HTR-8/SVneo (cell line): Measurements from ENCODE around the gene DENND5A.
"Not testable (repeated sequence)": the region's sequence is repeated elsewhere in the genome, so short reads cannot be mapped to it uniquely, and the experiment has no call there.

Experiments used
- DNase-seq: peaks from one replicate; pipeline ENCODE4 v3.0.0; 2011; ENCODE audit warnings: low spot score, mixed read lengths; ENCODE audit not compliant: insufficient read length
- FAIRE-seq: peaks from 2 replicates; lab custom pipeline; 2011; peaks lifted over from hg19 to GRCh38; lab: Jason Lieb, UNC

The DENND5A gene

DNA sequence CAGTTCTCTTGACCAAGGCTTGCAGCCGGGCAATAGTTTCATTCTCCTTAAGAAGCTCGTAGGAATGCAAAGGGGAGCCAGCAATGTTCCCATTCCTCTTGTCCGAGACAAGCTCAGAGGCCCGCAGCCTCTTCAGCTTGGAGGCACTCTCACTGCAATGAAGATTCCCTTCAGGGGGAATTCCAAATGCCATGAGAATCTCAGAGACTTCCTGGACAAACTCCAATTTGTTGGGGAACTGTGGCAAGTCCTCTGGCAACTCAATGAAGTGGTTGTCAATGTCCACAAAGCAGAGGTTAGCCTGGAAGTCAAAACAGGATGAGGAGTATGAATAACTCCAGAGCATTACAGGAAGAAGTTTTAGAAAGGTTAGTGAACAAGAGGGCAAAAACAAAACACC, 84.4 kb downstream of the DENND5A start:
- FAIRE-seq (no peak), DNase-seq (no peak)

DNA sequence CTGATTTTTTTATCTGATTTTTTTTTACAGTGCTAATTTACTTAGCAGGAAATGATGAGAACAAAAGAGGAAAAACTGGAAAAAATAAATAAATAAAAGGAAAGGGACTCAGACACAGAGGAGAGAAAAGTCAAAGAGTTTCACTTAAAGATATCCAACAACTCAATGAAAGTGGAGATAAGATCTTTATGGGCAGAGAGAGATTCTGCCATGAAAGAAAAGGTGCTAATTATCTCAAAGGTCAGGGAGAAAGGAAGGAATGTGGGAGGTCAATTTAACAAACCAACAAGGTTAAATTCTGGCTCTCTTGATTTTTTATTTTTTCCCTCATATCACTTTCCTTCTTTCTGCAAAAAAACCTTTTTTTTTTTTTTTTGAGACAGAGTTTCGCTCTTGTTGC, 86.0 kb downstream of the DENND5A start:
- DNase-seq, result no peak
- no peak for FAIRE-seq

DNA sequence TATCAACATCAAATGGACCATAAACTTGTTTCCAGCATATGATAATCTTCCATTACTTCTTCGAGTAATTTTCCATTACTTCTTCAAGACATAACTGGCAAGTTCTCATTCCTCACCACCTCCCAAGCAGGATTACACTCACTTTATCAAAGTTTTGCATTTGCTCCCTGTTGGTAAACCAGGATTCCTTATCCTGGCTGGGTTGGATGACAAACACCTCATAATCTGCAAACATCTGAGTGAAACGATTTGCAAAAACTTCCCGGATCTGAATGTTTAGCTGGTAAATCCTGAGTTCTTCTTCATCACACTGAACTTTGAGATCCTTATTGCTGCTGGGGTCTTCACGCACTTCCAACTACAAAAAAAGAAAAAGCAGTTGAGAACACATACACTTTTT, 86.4 kb downstream of the DENND5A start:
- DNase-seq, result no peak
- no peak for FAIRE-seq

DNA sequence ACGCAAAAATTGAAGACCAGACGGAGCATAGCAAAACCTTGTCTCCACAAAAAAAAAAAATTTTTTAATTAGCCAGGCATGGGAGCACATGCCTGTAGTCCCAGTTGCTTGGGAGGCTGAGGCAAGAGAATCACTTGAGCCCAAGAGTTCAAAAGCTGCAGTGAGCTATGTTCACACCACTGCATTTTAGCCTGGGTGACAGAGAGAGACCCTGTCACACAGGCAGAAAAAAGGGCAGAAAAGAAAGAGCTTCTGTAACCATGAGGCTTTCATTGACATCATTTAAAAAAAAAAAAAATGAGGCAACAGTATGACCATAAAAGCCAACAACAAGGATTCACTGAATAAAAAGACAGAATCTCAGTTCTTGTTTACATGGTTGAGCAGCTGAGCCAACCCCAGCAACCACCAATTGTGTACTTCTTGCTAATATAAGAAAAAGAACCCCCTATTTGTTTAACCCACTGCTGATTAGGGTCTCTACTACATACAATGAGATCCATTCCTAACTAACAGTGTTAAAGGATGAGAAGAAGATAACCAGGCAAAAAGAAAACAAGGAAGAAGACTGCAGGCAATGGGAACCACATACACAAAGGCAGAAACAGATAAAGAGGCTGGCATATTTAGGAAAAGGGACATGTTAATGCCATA, 87.6 kb downstream of the DENND5A start:
- FAIRE-seq (no peak), DNase-seq (no peak)

DNA sequence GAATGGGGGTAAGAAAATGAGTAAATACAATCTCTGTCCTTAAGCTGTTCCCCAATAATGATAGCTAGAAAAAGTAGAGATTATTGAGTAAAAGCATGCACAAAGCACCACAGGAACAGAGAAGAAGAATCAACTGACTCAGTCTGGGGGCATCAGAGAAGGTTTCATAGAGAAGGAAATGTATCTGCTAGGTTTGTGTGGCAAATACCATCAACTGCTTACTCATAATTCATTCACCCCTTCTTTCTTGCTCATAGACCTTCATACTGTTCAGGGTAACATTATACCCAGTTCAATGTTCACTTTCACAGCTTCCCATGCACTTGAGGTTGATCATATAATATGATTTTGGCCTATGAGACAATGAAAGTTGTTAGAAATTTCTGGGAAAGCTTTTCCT, 88.6 kb downstream of the DENND5A start:
- DNase-seq (no peak), FAIRE-seq (no peak)

DNA sequence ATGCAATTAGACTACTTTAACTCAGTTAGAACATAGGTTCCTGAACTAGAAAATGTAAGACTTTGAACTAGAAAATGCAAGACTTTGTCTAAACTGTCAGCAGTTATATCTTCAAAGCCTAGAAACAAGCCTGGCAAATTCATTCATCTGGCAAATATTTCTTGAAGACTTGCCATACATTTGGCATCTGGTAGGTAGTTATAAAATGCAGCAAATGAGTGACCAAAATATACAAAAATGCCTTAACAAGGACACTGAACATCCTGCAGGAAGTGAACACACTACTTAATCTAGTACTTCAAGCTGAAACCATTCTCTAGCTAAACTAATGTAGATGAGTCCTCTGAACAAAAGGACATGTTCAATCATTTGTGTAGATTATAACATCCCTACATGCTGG, 89.0 kb downstream of the DENND5A start:
- DNase-seq (no peak), FAIRE-seq (no peak)

DNA sequence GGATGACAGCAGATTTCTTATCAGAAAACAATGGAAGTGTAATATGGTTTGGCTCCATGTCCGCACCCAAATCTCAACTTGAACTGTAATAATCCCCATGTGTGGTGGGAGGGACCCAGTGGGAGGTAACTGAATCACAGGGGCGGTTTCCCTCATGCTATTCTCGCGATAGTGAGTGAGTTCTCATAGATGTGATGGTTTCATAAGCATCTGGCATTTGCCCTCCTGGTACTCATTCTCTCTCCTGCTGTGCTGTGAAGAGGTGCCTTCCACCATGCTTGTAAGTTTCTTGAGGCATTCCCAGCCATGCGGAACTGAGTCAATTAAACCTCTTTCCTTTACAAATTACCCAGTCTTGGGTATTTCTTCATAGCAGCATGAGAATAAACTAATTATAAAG, 92.8 kb downstream of the DENND5A start:
- DNase-seq, result no peak
- no peak for FAIRE-seq

DNA sequence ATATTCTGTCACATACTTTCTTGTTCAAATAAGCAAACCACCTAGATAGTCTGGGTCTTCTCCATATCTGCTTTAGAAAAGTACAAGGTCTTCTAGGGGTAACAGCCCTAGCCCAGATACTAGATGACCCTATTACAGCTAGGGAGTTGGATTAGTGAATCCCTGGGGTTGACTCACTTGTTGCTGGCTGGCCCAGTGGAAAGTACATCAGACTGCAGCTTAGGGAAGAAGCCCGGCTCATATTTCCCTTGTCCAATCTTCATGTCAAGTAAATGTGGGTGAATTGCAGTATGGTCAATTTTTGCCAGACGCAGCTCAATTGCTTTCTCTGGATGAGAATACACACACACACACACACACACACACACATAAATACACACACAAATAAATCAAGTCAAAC, 94.7 kb downstream of the DENND5A start:
- no peak for DNase-seq
- FAIRE-seq, result no peak

DNA sequence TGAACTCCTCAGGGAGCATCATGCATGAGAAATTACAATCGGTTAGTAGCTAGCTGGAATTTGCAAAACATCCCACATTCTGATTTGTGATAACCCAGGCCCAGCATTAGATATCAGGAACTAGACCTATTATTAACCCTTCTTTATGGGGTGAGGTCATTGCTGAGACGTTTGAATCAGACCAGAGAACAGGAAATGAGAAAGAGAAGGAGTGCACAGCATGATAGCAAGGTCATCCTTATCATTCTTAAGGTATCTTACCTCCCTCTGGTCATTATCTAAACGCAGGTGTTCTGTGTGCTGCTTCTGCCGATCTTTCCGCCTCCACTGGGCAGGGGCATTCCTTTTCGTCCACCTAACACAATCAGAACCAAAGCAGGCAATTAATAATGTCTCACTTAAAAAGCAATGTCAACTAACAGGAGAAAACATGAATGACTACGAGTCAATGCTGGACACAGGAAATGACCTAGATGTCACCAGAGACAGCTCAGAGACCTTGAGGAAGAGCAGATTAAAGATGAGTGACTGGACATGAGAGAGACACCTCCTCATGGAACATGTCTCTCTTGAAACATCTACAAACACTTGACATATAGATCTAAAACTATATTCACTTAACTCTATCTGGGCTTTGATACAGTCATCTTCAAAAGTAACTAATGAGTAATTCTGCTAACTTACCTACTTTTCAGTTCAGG, 95.4 kb downstream of the DENND5A start:
- FAIRE-seq (no peak), DNase-seq (no peak)

DNA sequence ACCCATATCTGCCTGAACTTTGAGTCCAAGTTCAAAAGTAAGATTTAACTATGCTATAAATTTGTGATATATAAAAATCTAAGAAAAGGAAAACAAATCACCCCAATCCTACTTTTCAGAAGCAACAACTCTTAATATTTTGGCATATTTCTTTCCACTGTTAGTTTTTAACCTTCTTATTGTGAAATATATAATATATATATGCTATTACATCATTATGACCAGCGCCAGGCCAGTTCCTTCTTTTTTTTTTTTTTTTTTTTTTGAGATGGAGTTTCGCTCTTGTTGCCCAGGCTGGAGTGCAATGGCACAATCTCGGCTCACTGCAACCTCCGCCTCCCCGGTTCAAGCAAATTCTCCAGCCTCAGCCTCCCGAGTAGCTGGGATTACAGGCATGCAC, 103.2 kb downstream of the DENND5A start:
- FAIRE-seq, DNase-seq: not testable (repeated sequence)

DNA sequence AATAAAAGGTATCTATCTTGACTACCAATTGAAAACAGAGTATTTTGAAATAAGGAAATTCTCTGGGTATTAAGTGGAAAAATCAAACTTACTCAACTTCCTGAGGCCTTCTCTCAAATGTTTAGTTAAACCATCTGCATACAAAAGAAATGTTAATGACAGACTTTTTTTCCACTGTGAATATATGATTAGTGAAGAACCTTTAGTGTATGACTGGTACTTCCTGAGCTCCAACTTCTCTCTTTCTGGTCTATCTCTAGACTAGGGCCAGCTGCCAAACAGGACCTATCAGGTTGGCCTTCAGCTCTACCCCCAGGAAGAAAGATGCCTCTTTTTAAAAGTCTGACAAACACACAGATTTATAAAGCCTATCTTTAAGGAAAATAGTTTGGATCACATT, 105.0 kb downstream of the DENND5A start:
- DNase-seq (no peak), FAIRE-seq (no peak)

DNA sequence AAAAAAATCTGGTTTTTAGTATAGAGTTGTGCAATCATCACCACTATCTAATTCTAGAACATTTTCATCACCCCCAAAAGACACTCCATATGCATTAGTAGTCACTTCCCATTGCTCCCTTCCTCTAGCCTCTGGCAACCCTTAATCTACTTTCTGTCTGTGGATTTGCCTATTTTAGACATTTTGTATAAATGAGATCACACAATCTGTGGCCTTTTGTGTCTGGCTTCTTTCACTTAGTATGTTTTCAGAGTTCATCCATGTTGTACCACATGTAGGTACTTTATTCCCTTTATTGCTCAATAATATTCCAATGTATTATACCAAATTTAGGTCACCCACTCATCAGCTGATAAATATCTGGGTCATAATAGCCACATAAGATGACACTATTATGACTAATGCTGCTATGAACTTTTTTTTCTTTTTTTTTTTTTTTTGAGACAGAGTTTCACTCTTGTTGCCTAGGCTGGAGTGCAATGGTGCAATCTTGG, 106.2 kb downstream of the DENND5A start:
- DNase-seq, result no peak

DNA sequence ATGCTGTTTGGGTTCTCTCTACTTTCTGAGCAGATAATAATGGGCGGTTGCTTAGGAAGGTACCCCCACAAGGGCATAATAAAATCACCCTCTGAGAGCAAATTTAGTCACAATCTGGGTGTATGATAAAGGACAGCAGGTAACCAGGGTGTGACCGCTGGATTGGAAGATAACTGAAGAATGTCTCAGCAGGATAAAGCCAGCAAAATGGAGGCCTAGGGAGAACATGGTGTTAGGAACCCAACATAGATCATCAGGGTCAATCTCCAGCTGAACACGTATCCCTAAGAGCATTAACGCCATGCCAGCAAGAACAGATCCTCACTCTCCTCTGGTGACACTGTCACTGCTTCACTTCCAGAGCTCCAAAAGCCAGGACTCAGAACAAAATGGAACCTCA, 109.2 kb downstream of the DENND5A start:
- FAIRE-seq (no peak), DNase-seq (no peak)

More for the DNA sequence above, 106.2 kb downstream of the DENND5A start:
- no peak for FAIRE-seq

DNA sequence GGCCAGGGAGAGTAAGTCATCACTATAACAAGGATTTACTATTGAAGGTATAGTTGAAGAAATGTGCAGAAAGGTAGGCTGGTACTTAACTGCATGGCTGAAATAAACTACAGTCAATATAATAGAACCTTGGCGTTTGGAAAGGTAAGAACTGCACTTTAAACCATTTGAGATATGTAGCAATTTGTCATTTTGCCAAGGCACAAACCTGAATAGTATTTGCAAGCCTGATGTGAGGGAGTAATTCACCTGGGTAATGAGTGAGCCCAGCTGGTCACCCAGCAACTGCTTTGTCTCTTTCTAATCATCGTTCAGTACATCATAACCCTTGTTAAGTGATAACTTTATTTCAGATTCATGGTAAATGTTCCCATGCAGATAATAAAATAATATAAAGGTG, 111.5 kb downstream of the DENND5A start:
- DNase-seq, result no peak
- FAIRE-seq, result no peak

DNA sequence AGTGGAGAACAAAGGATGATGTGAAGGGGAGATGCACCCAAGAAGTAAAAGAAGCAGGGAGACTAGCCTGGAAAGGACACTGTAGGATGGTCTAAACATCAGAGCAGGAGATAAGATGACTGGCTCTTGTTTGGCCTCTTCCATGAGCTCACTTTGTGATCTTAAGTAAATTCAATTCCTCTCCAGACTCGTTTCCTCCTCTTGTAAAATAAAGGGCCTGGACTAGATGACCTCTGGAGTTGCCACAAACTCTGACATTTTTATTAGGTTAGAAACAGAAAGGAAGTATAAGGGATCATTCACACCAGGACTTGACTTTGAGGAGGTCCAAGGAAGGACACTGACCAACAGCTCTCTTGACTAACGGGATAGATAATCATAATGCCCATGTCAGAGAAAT, 113.5 kb downstream of the DENND5A start:
- no peak for DNase-seq
- FAIRE-seq, result no peak

DNA sequence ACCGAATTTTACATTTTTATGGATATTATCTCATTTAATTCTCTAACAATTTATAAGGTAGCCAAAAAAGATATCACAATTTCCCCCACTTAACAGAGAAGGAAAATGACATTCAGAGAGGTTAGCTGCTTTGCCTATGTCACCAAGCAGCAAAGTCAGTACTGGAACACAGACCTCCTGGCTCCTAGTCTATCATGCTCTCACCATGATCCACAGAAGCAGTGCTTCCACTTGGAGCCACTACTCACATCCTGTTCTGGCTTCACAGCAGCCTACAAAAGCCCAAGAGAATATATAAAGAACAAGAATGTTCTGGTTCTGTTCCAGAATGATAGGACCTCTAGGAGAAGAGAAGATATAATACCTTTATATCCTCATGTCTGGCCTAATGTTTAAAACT, 114.2 kb downstream of the DENND5A start:
- FAIRE-seq (no peak), DNase-seq (no peak)

DNA sequence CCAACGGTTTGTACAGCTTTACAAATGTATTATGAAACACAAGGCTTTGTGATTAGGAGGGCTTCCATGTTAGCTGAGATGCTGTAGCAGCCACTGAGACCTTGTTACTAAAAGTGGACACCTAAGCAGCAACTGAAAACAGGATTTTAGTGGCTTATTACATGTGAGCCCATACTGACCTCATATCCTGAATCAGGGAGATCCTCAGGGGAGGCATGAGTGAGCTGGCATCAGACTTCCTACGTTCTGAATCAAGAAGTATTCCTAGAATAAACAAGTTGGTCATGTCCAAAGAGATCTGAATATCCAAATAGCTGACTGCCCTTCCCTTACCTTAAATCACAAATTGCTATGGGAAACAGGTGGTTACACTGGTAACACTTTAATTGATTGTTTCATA, 114.6 kb downstream of the DENND5A start:
- FAIRE-seq (no peak), DNase-seq (no peak)

DNA sequence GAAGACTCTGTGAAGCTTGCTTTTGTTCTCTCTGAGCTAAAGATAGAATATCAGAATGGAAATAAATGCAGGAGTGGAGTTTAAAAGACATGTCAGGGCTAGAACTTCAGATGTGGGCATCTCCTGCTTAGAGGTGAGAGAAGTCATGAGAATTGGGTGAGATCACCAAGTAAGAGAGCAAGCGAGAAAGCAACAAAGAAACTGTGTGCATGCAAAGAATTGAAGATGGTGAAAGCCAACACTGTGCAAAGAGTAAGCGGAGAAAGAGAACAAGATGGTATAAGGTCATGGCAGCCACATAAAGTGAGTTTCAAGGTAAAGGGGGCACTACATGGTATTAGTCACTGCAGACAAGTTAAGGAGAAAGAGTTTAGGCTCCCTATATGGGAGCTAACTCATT, 116.4 kb downstream of the DENND5A start:
- FAIRE-seq, result no peak

DNA sequence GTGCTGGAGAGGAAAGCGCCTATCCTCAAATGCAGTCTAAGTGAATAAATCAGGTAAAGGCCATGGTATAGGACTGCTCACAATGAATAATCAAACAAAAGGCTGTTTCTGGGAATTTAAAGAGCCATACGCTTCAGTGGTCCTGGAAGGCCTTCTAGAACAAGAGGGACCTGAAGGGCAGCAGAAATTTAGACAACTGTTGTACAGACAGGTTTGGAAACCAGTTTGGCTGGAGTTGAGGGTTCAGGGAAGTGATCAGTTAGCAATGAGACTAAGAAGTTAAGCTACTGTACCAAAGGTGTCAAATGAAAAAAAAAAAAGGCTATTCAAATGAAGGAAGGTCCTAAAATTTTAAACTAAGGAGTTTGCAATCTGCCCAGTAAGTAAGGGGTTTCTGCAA, 117.1 kb downstream of the DENND5A start:
- FAIRE-seq (no peak), DNase-seq (no peak)

More for the DNA sequence above, 116.4 kb downstream of the DENND5A start:
- no peak for DNase-seq

DNA sequence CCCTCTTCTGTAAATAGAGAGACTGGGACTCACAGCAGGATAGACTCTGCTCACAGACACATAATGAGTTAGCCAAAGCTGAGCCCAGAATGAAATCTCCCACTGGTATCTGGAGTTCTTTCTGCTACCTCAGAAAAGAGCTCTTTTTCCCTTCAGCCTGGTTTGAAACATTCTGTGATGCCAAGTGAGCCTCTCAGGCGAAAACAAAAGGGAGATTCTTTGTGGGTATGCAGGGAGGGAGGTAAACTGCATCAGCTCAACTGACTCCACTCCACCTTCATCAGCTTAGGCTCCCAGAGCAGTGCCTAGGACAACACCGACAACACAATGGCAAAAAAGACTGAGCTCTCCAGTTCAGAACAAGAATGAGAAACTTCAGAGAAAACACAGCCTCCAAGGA, 118.7 kb downstream of the DENND5A start:
- FAIRE-seq, result no peak

DNA sequence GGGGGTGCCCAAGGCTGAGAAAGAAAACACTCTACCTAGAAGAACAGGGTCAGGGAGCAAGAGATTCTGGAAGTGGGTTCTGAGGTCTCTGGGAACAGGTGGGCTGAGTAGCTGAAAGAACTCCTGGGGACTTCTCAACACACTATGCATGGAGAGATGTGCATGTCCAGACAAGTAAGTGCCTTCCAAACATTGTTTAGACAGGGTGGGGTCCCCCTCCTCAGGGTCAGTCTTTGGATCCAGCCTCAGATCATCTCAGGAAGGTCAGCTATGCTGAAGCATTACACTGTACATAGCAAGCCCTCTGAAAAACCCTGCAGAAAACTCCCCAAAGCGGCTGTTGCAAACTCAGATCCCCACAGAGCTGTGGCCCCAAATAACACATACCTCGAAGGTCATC, 119.9 kb downstream of the DENND5A start:
- FAIRE-seq, result no peak
- DNase-seq, result no peak

More for the DNA sequence above, 118.7 kb downstream of the DENND5A start:
- DNase-seq, result no peak

DNA sequence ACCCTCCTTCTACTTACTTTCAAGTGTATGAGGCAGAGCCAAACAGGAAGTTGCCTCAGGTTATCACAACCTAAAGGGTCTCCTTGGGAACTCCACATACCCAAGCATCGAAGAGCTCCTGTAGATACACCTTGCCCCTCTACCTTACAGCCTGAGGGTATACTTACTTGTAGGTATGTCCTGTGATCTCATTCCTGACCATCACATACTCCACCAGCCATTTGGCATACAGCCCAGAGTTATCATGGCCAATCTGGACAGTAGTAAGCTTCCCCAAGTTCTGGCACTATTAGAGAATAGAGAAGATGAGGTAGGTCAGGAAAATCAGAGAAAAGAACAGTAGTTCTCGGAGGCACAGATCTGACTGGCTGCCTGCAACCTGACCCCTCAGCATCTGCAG, 120.3 kb downstream of the DENND5A start:
- peak; percentile 40 for FAIRE-seq
- DNase-seq, result no peak
